ENCODE measurements around the gene RASGRP3.

Gene RASGRP3

DNA sequence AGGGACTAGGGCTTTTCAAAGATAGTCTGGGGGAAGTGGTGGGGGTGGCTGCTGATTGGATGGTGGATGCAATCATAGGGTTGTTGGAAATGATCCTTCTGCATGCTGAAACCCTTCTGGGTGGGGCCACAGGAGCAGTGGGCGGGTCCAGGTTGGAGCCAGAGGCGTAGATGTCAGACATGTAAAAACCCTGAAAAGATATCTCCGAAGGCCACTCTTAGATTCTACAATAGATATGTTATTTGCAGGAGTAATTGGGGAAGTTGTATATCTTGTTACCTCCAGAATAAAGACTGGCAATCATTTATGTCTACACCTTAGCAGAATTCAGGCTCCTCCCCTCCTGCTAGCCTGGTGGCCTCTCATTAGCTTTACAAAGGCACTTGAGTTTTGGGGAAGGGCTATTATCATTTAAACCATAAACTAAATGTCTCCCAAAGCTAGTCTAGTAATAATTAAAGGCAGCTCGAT lies 130.8 kb downstream of the RASGRP3 start:
- no peak overlapping the region for H3K4me3 ChIP-seq (ENCODE audit: severe bottlenecking)
- no peaks in the 10 kb centered on the region for H3K36me3 ChIP-seq (ENCODE audit: low read depth)
- H3K4me1 ChIP-seq (ENCODE audit: insufficient read depth, poor library complexity, severe bottlenecking), result no peaks in the 10 kb centered on the region
- no peaks in the 10 kb centered on the region for H3K9me3 ChIP-seq (ENCODE audit: severe bottlenecking)
- no peaks in the 10 kb centered on the region for H3K27me3 ChIP-seq (ENCODE audit: insufficient read depth, poor library complexity, severe bottlenecking)
- DNase-seq (ENCODE audit: low spot score) (no peak), ATAC-seq (ENCODE audit: low read depth) (no peak)
- TF ChIP-seq, protein P1, sequence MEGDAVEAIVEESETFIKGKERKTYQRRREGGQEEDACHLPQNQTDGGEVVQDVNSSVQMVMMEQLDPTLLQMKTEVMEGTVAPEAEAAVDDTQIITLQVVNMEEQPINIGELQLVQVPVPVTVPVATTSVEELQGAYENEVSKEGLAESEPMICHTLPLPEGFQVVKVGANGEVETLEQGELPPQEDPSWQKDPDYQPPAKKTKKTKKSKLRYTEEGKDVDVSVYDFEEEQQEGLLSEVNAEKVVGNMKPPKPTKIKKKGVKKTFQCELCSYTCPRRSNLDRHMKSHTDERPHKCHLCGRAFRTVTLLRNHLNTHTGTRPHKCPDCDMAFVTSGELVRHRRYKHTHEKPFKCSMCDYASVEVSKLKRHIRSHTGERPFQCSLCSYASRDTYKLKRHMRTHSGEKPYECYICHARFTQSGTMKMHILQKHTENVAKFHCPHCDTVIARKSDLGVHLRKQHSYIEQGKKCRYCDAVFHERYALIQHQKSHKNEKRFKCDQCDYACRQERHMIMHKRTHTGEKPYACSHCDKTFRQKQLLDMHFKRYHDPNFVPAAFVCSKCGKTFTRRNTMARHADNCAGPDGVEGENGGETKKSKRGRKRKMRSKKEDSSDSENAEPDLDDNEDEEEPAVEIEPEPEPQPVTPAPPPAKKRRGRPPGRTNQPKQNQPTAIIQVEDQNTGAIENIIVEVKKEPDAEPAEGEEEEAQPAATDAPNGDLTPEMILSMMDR (IDR thresholded peaks at IDR 0.05; ENCODE audit: poor library complexity, severe bottlenecking), result no peak
- H3K27ac ChIP-seq (ENCODE audit: poor library complexity, severe bottlenecking), result no peak overlapping the region

DNA sequence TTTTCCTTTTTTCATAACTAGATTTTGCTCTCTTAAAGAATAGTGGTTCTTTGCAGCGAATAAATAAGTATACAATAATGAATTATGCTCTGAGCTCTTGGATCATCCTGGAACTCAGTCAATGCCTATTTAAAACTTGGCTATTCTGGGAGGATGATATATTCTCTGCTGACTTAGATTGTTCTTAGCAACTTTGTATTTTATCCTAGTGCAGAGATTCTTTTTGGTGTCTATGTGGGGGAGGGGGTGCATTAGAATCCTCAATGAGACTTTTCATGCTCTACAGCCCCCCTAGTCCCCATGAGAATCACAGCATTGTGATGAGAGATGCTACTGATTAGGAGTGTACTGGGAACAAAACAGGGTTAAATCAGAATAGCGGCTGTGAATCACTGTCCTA lies 131.5 kb downstream of the RASGRP3 start:
- no peaks in the 10 kb centered on the region for H3K9me3 ChIP-seq (ENCODE audit: severe bottlenecking)
- H3K27ac ChIP-seq (ENCODE audit: poor library complexity, severe bottlenecking), result no peak overlapping the region
- H3K27me3 ChIP-seq (ENCODE audit: insufficient read depth, poor library complexity, severe bottlenecking), result no peaks in the 10 kb centered on the region
- H3K4me3 ChIP-seq (ENCODE audit: severe bottlenecking), result no peak overlapping the region
- H3K4me1 ChIP-seq (ENCODE audit: insufficient read depth, poor library complexity, severe bottlenecking), result no peaks in the 10 kb centered on the region
- DNase-seq (ENCODE audit: low spot score), result no peak
- ATAC-seq (ENCODE audit: low read depth), result no peak
- TF ChIP-seq, protein P1 (IDR thresholded peaks at IDR 0.05; ENCODE audit: poor library complexity, severe bottlenecking), result no peak
- no peaks in the 10 kb centered on the region for H3K36me3 ChIP-seq (ENCODE audit: low read depth)

DNA sequence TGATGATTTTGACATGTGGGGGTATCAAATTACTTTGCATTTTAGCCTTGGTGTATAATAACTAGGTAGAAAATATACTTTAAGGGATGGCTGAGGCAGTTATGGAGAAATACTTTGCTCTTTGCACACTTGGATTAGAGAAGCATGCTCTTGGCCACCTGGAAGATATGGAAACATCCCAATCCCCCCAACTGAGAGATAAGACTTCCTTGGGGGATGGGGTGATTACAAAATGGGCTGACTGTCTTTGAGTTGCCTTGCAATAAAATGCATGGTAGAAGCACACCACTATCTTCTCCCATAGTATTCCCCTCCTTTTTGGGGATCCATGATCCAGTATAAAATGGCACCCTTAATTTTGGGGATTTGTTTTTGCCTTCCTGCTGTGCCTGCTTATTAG lies 137.7 kb downstream of the RASGRP3 start:
- Histone ChIP-seq H3K36me3 (ENCODE audit: low read depth) (no peaks in the 10 kb centered on the region), H3K4me3 (ENCODE audit: severe bottlenecking) (no peak overlapping the region), H3K27ac (ENCODE audit: poor library complexity, severe bottlenecking) (no peak overlapping the region), H3K9me3 (ENCODE audit: severe bottlenecking) (no peaks in the 10 kb centered on the region), H3K4me1 (ENCODE audit: insufficient read depth, poor library complexity, severe bottlenecking) (no peaks in the 10 kb centered on the region), H3K27me3 (ENCODE audit: insufficient read depth, poor library complexity, severe bottlenecking) (no peaks in the 10 kb centered on the region)
- TF ChIP-seq, protein P1 (IDR thresholded peaks at IDR 0.05; ENCODE audit: poor library complexity, severe bottlenecking), result no peak
- no peak for ATAC-seq (ENCODE audit: low read depth)
- DNase-seq (ENCODE audit: low spot score), result no peak
